GM12878 (cell line): Measurements from ENCODE around the gene NID1. TPM values are rescaled to one million over a fixed set of nuclear protein-coding genes. Genes with fewer than 3 reads are reported as not detected.

Source experiments
- ATAC-seq: fragments of 200-7000 bp; cut with Tn5 transposase; 3 replicates; pipeline ENCODE4 v1.9.1; 2020; ENCODE audit warnings: mild to moderate bottlenecking, moderate library complexity
- BruUV-seq: library from RNA; stranded (reverse); fragments of 400-500 nt; replicated peaks from 2 replicates; lab custom pipeline; 2021; lab: Mats Ljungman, UMichigan
- CTCF ChIA-PET: fragments of 300-600 bp; sonication (Branson Sonifier 250); formaldehyde crosslinking; extraction: SDS; loops from one replicate; lab custom pipeline; 2021; ENCODE audit warnings: inconsistent platforms; lab: Yijun Ruan, JAX
- POLR2A ChIA-PET: fragments of 350-600 bp; formaldehyde crosslinking; extraction: SDS; loops from one replicate; lab custom pipeline; 2021; ENCODE audit warnings: inconsistent platforms; lab: Charles Lee
- RAD21 ChIA-PET: fragments of 300-600 bp; sonication (Branson Sonifier 250); formaldehyde crosslinking; loops from one replicate; lab custom pipeline; 2023; ENCODE audit warnings: antibody characterized with exemption; ENCODE audit not compliant: unreplicated experiment; lab: Charles Lee
- SMC1A ChIA-PET: fragments of 300-600 bp; sonication (Branson Sonifier 250); formaldehyde crosslinking; loops from one replicate; lab custom pipeline; 2023; ENCODE audit not compliant: unreplicated experiment, uncharacterized antibody; lab: Charles Lee
- DNase-seq: peaks from one replicate; pipeline ENCODE4 v3.0.0-alpha.2; 2011; ENCODE audit warnings: low read depth, low spot score
- FAIRE-seq: peaks from 3 replicates; lab custom pipeline; 2011; peaks lifted over from hg19 to GRCh38; lab: Jason Lieb, UNC
- H2AFZ ChIP-seq: 2 replicates; pipeline ENCODE4 v1.6.0; 2011; ENCODE audit warnings: low read depth, low read length, control low read depth; ENCODE audit not compliant: control insufficient read depth
- H3K27ac ChIP-seq: 2 replicates; pipeline ENCODE4 v1.5.1; 2011; ENCODE audit warnings: control low read depth; ENCODE audit not compliant: control insufficient read depth, insufficient read depth
- H3K27me3 ChIP-seq, 2 experiments: replicated peaks in 1 of 2; 2 replicates each; pipeline versions ENCODE4 v1.6.0 to v1.6.1; 2011; ENCODE audit warnings: low read length in 1 of 2; ENCODE audit not compliant: control insufficient read depth in 2 of 2, insufficient read depth in 2 of 2
- H3K36me3 ChIP-seq, 2 experiments: 2 replicates each; pipeline ENCODE4 v1.5.1; 2011; ENCODE audit warnings: low read length in 1 of 2; ENCODE audit not compliant: control insufficient read depth in 2 of 2, insufficient read depth in 2 of 2
- H3K4me1 ChIP-seq: 2 replicates; pipeline ENCODE4 v1.6.1; 2011; ENCODE audit warnings: mild to moderate bottlenecking, low read length, moderate library complexity, mixed read lengths; ENCODE audit not compliant: control insufficient read depth, insufficient read depth
- H3K4me2 ChIP-seq: 2 replicates; pipeline ENCODE4 v1.6.0; 2011; ENCODE audit warnings: control low read depth; ENCODE audit not compliant: control insufficient read depth, insufficient read depth
- H3K4me3 ChIP-seq: fragments of 200-600 bp; sonication (generic); 2 replicates; pipeline ENCODE4 v1.5.1; 2016
- H3K79me2 ChIP-seq: 2 replicates; pipeline ENCODE4 v1.6.0; 2011; ENCODE audit warnings: low read length; ENCODE audit not compliant: control insufficient read depth, insufficient read depth
- H3K9ac ChIP-seq: 2 replicates; pipeline ENCODE4 v1.8.0; 2011; ENCODE audit warnings: low read length, control low read depth, mixed read lengths; ENCODE audit not compliant: control insufficient read depth, insufficient read depth
- H3K9me3 ChIP-seq: replicated peaks from 3 replicates; pipeline ENCODE4 v1.5.1; 2011; ENCODE audit warnings: mild to moderate bottlenecking, low read length; ENCODE audit not compliant: control insufficient read depth, insufficient read depth
- H4K20me1 ChIP-seq: 2 replicates; pipeline ENCODE4 v1.6.0; 2011; ENCODE audit not compliant: control insufficient read depth, insufficient read depth
- ESRRA ChIP-seq: IDR thresholded peaks from 2 replicates; pipeline ENCODE4 v1.6.1; 2012; ENCODE audit warnings: mild to moderate bottlenecking, low read length, improper control_type of control experiment
- LARP7 ChIP-seq: fragments of 450-650 bp; IDR thresholded peaks from 2 replicates; pipeline ENCODE4 v1.6.1; 2017; ENCODE audit warnings: mild to moderate bottlenecking
- MEF2B ChIP-seq: fragments of 450-650 bp; IDR thresholded peaks from 2 replicates; pipeline ENCODE4 v1.6.1; 2018; ENCODE audit warnings: mild to moderate bottlenecking, moderate library complexity; ENCODE audit not compliant: partially characterized antibody, poor library complexity, severe bottlenecking
- POLR2A ChIP-seq: IDR thresholded peaks from 2 replicates; pipeline ENCODE4 v1.6.1; 2011; ENCODE audit warnings: low read depth, mild to moderate bottlenecking, low read length
- POU2F2 ChIP-seq: IDR thresholded peaks from 3 replicates; pipeline ENCODE4 v1.6.1; 2011; ENCODE audit warnings: low read depth, mild to moderate bottlenecking, low read length, borderline replicate concordance
- RAD51 ChIP-seq: fragments of 450-650 bp; IDR thresholded peaks from 2 replicates; pipeline ENCODE4 v1.6.1; 2016; ENCODE audit warnings: moderate library complexity, mild to moderate bottlenecking, inconsistent platforms
- RCOR1 ChIP-seq: conservative IDR thresholded peaks from 2 replicates; pipeline ENCODE4 v1.6.1; 2012; ENCODE audit warnings: low read depth, low read length, improper control_type of control experiment
- SIN3A ChIP-seq: IDR thresholded peaks from 2 replicates; pipeline ENCODE4 v1.6.1; 2012; ENCODE audit warnings: low read depth, low read length, improper control_type of control experiment
- TBL1XR1 ChIP-seq: IDR thresholded peaks from 2 replicates; pipeline ENCODE4 v1.6.1; 2012; ENCODE audit warnings: low read depth, low read length, improper control_type of control experiment
- ZNF274 ChIP-seq: IDR thresholded peaks from one replicate; pipeline ENCODE4 v1.8.0; 2011; ENCODE audit not compliant: insufficient read length, insufficient read depth
- WGBS: methylation state at CpG from one replicate; pipeline ENCODE4 v1.1.6; 2016; ENCODE audit warnings: low lambda C conversion rate; ENCODE audit not compliant: insufficient replicate concordance, insufficient coverage; ENCODE audit errors: missing lambda C conversion rate; 5-methylcytosine and 5-hydroxymethylcytosine counted together
- in situ Hi-C: fragments of 300-500 bp; cut with MboI; formaldehyde crosslinking; loops from 9 replicates; pipeline ENCODE4 v1.14.3; 2018; ENCODE audit warnings: mixed read lengths
- intact Hi-C: fragments of 100-400 bp; cut with micrococcal nuclease; formaldehyde crosslinking; loops from one replicate; pipeline ENCODE4 v1.14.2; 2022; ENCODE audit not compliant: unreplicated experiment
- polyA plus RNA-seq, 11 experiments: library from polyadenylated mRNA; depleted of rRNA in 4 of 11; unstranded in 6 of 11; stranded (reverse) in 5 of 11; fragments of >200 nt; fragmentation: Nextera tagmentation in 4 of 11; fragmentation: Illumina TruSeq in 1 of 11; extraction: Ambion mirVana in 4 of 11; extraction: Trizol in 1 of 11; gene quantifications; 1 replicate in 1 of 11; 2 replicates in 10 of 11; pipeline versions ENCODE4 v1.2.1 to v1.2.3, GENCODE V29; 2011 to 2016; ENCODE audit warnings: inconsistent platforms in 2 of 11, missing spikeins in 2 of 11, low read depth in 1 of 11
- total RNA-seq, 4 experiments: library from RNA; depleted of rRNA in 3 of 4; stranded (reverse); fragments of >200 nt in 3 of 4; fragmentation: Illumina TruSeq in 1 of 4; extraction: Trizol in 1 of 4; gene quantifications; 2 replicates each; pipeline versions ENCODE4 v1.2.1 to v1.2.3, GENCODE V29; 2013 to 2021
- TF ChIP-seq, protein P1 (sequence below): fragments of 450-650 bp; IDR thresholded peaks from 2 replicates; pipeline ENCODE4 v1.6.1; 2017; ENCODE audit warnings: mild to moderate bottlenecking, moderate library complexity
- TF ChIP-seq, protein P2 (sequence below): IDR thresholded peaks from 2 replicates; pipeline ENCODE4 v1.6.1; 2011; ENCODE audit warnings: low read depth, low read length, improper control_type of control experiment, borderline replicate concordance
- TF ChIP-seq, protein P3 (sequence below): IDR thresholded peaks from 2 replicates; pipeline ENCODE4 v1.6.1; 2012; ENCODE audit warnings: improper control_type of control experiment, low read depth, low read length; ENCODE audit not compliant: insufficient replicate concordance

NID1 gene
- total and polyA plus RNA-seq, 10 of the 15 experiments (the other 5 are each of a cell fraction or from before 2014, with no cell fraction given), result 4.2 to 25.7 (median 11.3) TPM

DNA sequence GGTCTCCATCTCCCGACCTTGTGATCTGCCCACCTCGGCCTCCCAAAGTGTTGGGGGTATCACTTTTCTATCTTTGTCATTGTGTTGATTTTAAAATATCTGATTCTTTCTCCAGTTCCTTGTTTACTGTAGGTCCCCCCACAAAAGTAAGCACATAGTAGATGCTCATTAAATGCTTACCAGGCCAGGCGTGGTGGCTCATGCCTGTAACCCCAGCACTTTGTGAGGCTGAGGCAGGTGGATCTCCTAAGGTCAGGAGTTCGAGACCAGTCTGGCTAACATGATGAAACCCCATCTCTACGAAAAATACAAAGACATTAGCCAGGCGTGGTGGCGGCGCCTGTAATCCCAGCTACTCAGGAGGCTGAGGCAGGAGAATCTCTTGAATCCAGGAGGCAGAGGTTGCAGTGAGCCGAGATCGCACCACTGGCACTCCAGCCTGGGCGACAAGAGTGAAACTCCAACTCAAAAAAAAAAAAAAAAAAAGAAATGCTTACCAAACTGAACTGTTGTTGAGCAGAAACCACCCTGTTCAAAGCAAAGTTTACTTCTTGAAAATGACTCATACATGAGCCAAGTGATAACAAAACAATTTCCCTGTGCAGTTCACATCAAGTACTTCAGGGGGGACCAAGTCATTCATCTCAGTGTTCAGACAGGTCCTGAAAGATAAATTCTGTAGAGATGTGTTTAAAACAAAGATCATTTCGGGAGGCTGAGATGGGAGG is 24.3 kb upstream of the NID1 start:
- no peaks in the 10 kb centered on the region for H3K79me2 ChIP-seq
- H2AFZ ChIP-seq, result no peak overlapping the region
- RAD21 ChIA-PET, result no interaction called here
- in situ Hi-C loops, result no loop called here
- SMC1A ChIA-PET, result no interaction called here
- 51% methylated on average over 12 of the region's 12 CpGs for WGBS
- intact Hi-C loops, result no loop called here
- CTCF ChIA-PET, result no interaction called here
- no peak overlapping the region for H3K27ac ChIP-seq
- H3K4me1 ChIP-seq, result no peaks in the 10 kb centered on the region
- H3K9ac ChIP-seq, result no peak overlapping the region
- POLR2A ChIA-PET, result interaction anchor here (0.7 kb wide), 1 partner anchor 436 kb away, joined by 7 read pairs; no protein-coding TSS in a partner anchor
- FAIRE-seq (no peak), ATAC-seq (peak; percentile 86), DNase-seq (no peak)
- no peaks in the 10 kb centered on the region; the same call in 2 of the 3 replicates for H3K9me3 ChIP-seq
- no TSS peak for BruUV-seq
- no peaks in the 10 kb centered on the region for H3K27me3 ChIP-seq
- no peak overlapping the region for H3K4me2 ChIP-seq
- no peak overlapping the region for H3K4me3 ChIP-seq
- no peaks in the 10 kb centered on the region for H3K36me3 ChIP-seq
- no peaks in the 10 kb centered on the region for H4K20me1 ChIP-seq
- TF ChIP-seq RAD51 (no peak), RCOR1 (no peak), SIN3A (no peak), ESRRA (no peak), POLR2A (no peak), LARP7 (no peak), TBL1XR1 (no peak), POU2F2 (no peak), ZNF274 (no peak), MEF2B (no peak)
- TF ChIP-seq, protein P1, sequence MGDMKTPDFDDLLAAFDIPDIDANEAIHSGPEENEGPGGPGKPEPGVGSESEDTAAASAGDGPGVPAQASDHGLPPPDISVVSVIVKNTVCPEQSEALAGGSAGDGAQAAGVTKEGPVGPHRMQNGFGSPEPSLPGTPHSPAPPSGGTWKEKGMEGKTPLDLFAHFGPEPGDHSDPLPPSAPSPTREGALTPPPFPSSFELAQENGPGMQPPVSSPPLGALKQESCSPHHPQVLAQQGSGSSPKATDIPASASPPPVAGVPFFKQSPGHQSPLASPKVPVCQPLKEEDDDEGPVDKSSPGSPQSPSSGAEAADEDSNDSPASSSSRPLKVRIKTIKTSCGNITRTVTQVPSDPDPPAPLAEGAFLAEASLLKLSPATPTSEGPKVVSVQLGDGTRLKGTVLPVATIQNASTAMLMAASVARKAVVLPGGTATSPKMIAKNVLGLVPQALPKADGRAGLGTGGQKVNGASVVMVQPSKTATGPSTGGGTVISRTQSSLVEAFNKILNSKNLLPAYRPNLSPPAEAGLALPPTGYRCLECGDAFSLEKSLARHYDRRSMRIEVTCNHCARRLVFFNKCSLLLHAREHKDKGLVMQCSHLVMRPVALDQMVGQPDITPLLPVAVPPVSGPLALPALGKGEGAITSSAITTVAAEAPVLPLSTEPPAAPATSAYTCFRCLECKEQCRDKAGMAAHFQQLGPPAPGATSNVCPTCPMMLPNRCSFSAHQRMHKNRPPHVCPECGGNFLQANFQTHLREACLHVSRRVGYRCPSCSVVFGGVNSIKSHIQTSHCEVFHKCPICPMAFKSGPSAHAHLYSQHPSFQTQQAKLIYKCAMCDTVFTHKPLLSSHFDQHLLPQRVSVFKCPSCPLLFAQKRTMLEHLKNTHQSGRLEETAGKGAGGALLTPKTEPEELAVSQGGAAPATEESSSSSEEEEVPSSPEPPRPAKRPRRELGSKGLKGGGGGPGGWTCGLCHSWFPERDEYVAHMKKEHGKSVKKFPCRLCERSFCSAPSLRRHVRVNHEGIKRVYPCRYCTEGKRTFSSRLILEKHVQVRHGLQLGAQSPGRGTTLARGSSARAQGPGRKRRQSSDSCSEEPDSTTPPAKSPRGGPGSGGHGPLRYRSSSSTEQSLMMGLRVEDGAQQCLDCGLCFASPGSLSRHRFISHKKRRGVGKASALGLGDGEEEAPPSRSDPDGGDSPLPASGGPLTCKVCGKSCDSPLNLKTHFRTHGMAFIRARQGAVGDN, result no peak
- TF ChIP-seq, protein P2, sequence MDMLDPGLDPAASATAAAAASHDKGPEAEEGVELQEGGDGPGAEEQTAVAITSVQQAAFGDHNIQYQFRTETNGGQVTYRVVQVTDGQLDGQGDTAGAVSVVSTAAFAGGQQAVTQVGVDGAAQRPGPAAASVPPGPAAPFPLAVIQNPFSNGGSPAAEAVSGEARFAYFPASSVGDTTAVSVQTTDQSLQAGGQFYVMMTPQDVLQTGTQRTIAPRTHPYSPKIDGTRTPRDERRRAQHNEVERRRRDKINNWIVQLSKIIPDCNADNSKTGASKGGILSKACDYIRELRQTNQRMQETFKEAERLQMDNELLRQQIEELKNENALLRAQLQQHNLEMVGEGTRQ, result no peak
- TF ChIP-seq, protein P3, sequence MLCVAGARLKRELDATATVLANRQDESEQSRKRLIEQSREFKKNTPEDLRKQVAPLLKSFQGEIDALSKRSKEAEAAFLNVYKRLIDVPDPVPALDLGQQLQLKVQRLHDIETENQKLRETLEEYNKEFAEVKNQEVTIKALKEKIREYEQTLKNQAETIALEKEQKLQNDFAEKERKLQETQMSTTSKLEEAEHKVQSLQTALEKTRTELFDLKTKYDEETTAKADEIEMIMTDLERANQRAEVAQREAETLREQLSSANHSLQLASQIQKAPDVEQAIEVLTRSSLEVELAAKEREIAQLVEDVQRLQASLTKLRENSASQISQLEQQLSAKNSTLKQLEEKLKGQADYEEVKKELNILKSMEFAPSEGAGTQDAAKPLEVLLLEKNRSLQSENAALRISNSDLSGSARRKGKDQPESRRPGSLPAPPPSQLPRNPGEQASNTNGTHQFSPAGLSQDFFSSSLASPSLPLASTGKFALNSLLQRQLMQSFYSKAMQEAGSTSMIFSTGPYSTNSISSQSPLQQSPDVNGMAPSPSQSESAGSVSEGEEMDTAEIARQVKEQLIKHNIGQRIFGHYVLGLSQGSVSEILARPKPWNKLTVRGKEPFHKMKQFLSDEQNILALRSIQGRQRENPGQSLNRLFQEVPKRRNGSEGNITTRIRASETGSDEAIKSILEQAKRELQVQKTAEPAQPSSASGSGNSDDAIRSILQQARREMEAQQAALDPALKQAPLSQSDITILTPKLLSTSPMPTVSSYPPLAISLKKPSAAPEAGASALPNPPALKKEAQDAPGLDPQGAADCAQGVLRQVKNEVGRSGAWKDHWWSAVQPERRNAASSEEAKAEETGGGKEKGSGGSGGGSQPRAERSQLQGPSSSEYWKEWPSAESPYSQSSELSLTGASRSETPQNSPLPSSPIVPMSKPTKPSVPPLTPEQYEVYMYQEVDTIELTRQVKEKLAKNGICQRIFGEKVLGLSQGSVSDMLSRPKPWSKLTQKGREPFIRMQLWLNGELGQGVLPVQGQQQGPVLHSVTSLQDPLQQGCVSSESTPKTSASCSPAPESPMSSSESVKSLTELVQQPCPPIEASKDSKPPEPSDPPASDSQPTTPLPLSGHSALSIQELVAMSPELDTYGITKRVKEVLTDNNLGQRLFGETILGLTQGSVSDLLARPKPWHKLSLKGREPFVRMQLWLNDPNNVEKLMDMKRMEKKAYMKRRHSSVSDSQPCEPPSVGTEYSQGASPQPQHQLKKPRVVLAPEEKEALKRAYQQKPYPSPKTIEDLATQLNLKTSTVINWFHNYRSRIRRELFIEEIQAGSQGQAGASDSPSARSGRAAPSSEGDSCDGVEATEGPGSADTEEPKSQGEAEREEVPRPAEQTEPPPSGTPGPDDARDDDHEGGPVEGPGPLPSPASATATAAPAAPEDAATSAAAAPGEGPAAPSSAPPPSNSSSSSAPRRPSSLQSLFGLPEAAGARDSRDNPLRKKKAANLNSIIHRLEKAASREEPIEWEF, result no peak
